ENCODE data around the gene USP46. TPM values are rescaled to one million over a fixed set of nuclear protein-coding genes. Genes with fewer than 3 reads are reported as not detected.
A peak's percentile ranks its signal among the peaks of the same experiment; 100 is the strongest.

USP46 gene
- total and polyA plus RNA-seq, 2 of the 4 experiments (the other 2 are of a cell fraction) = 9.3 to 15.4 TPM

- H2AK9ac ChIP-seq (replicated peaks; ENCODE audit: low read depth, low read length, poor library complexity) = no peak overlapping the region
- H3K27me3 ChIP-seq (ENCODE audit: control insufficient read depth, insufficient read depth, low read length) = no peaks in the 10 kb centered on the region
- ChIA-PET POLR2A (ENCODE audit: unreplicated experiment) (no interaction called here), CTCF (no interaction called here)
- no peak overlapping the region for H3K56ac ChIP-seq (ENCODE audit: extremely low read depth, insufficient read depth, low read length)
- no peak overlapping the region for H2BK20ac ChIP-seq (ENCODE audit: low read depth, low read length)
- no peaks in the 10 kb centered on the region for H4K20me1 ChIP-seq (ENCODE audit: insufficient read depth, low read length)
- H3K4me2 ChIP-seq (ENCODE audit: low read depth, low read length) = no peak overlapping the region
- ATAC-seq (ENCODE audit: low read depth) = peak; percentile 96
- TF ChIP-seq MAFK (IDR thresholded peaks at IDR 0.05; ENCODE audit: low read depth, low read length) (no peak), RCOR1 (IDR thresholded peaks at IDR 0.05; ENCODE audit: insufficient replicate concordance, low read length) (no peak), MAZ (IDR thresholded peaks at IDR 0.05; ENCODE audit: borderline replicate concordance, low read depth, low read length) (no peak), CTCF (conservative IDR thresholded peaks at IDR 0.05; ENCODE audit: low read depth, low read length) (no peak), RAD21 (IDR thresholded peaks at IDR 0.05; ENCODE audit: low read length) (no peak), CHD1 (IDR thresholded peaks at IDR 0.05; ENCODE audit: low read depth, low read length) (no peak)
- peaks cover 3% of the 10 kb centered on the region for H3K4me1 ChIP-seq (ENCODE audit: control insufficient read depth, insufficient read depth, low read length)
- H4K5ac ChIP-seq (ENCODE audit: low read depth, low read length) = no peak overlapping the region
- TSS peak; percentile 21 for BruUV-seq (replicated peaks)
- no peak overlapping the region for H3K23ac ChIP-seq (ENCODE audit: low read depth, low read length)
- no CpG with 5 or more reads among the region's 2 CpGs for WGBS, 2 experiments (ENCODE audit: extremely low coverage in 2 of 2, insufficient read length in 1 of 2)
- no peak overlapping the region for H3K4ac ChIP-seq (ENCODE audit: low read depth, low read length)
- H3K36me3 ChIP-seq (ENCODE audit: control insufficient read depth, insufficient read depth, low read length) = peaks cover 31% of the 10 kb centered on the region
- no peak overlapping the region for H3K27ac ChIP-seq (ENCODE audit: insufficient read depth, low read length)
- H4K91ac ChIP-seq (ENCODE audit: insufficient read depth, low read depth, low read length) = no peak overlapping the region
- dilution Hi-C loops (cut with HindIII; ENCODE audit: low sequenced_read_pairs, unreplicated experiment) = no loop called here
- no peak overlapping the region for H4K8ac ChIP-seq (ENCODE audit: low read depth in 2 of 2, low read length in 2 of 2)
- no peak overlapping the region for H2BK5ac ChIP-seq (ENCODE audit: low read depth, low read length, poor library complexity, severe bottlenecking)
- H3K4me3 ChIP-seq (ENCODE audit: insufficient read depth, low read depth, low read length) = no peak overlapping the region
- H3K14ac ChIP-seq (replicated peaks; ENCODE audit: low read depth, low read length) = no peak overlapping the region
- H2BK120ac ChIP-seq (ENCODE audit: low read depth, low read length) = no peak overlapping the region
- H3K9me1 ChIP-seq (ENCODE audit: insufficient read depth, low read length) = peaks cover 11% of the 10 kb centered on the region; the same call in 1 of the 2 replicates
- no peaks in the 10 kb centered on the region for H3K9me3 ChIP-seq (ENCODE audit: control insufficient read depth, insufficient read depth, low read length)
- no peak overlapping the region for H2AFZ ChIP-seq (replicated peaks; ENCODE audit: low read length, poor library complexity)
- peak; percentile 63 for DNase-seq
- intact Hi-C loops (cut with micrococcal nuclease) = loop anchor here (5.0 kb wide), 1 partner anchor 36 kb away; no protein-coding TSS in a partner anchor
- H3K18ac ChIP-seq (ENCODE audit: low read depth, low read length) = no peak overlapping the region; the same call in 1 of the 2 replicates
- H3K9ac ChIP-seq (ENCODE audit: low read depth, low read length) = no peak overlapping the region
- H2BK15ac ChIP-seq (ENCODE audit: low read depth, low read length) = no peak overlapping the region
- H3K79me1 ChIP-seq (ENCODE audit: low read depth in 1 of 2, low read length in 2 of 2) = peaks cover 5 to 6% of the 10 kb centered on the region in 2 experiments; a peak in 3 of 4 replicates
- in situ Hi-C loops (cut with MboI; ENCODE audit: low sequenced_read_pairs) = no loop called here
- H2AK5ac ChIP-seq (ENCODE audit: low read depth, low read length) = no peak overlapping the region
These were observed 52.4 kb downstream of the USP46 start for GRCh38 chr4:52606726-52607125.
